Measurements from ENCODE around the gene MRPL49. TPM values are rescaled to one million over a fixed set of nuclear protein-coding genes. Genes with fewer than 3 reads are reported as not detected.

Gene MRPL49
- total and polyA plus RNA-seq, 2 of the 13 experiments (the other 11 are each of a cell fraction or from before 2014, with no cell fraction given) = 39.2 to 53.3 TPM

- TF ChIP-seq ZHX2 (IDR thresholded peaks at IDR 0.05; ENCODE audit: low read depth) = no peak
- no peak for TF ChIP-seq ZHX2 (CRISPR knock-in tag; IDR thresholded peaks at IDR 0.05; ENCODE audit: borderline replicate concordance)
- TF ChIP-seq ZNF282 (IDR thresholded peaks at IDR 0.05; ENCODE audit: partially characterized antibody) = no peak
- no peak; the same call in none of the 2 replicates for TF ChIP-seq ZNF574 (CRISPR knock-in tag; IDR thresholded peaks at IDR 0.05)
- no peak for TF ChIP-seq SCMH1 (CRISPR knock-in tag; IDR thresholded peaks at IDR 0.05; ENCODE audit: borderline replicate concordance)
- no peak for TF ChIP-seq ZKSCAN1 (IDR thresholded peaks at IDR 0.05; ENCODE audit: low read length)
- peak; percentile 49; the same call in 1 of the 2 replicates for TF ChIP-seq DMAP1 (CRISPR knock-in tag; IDR thresholded peaks at IDR 0.05)
- TF ChIP-seq E2F5 (CRISPR knock-in tag; conservative IDR thresholded peaks at IDR 0.05) = no peak
- TF ChIP-seq ZNF451 (CRISPR knock-in tag; IDR thresholded peaks at IDR 0.05) = no peak
- TF ChIP-seq IKZF4 (CRISPR knock-in tag; IDR thresholded peaks at IDR 0.05; ENCODE audit: borderline replicate concordance, low read depth, not compliant biosample characterization) = peak; percentile 79
- TF ChIP-seq ZNF710 (CRISPR knock-in tag; IDR thresholded peaks at IDR 0.05; ENCODE audit: borderline replicate concordance) = no peak
- no peak for TF ChIP-seq ZMAT5 (CRISPR knock-in tag; IDR thresholded peaks at IDR 0.05; ENCODE audit: borderline replicate concordance, low read depth)
- no peak for TF ChIP-seq JUN (CRISPR knock-in tag; IDR thresholded peaks at IDR 0.05)
- no peak for TF ChIP-seq ZNF616 (CRISPR knock-in tag; IDR thresholded peaks at IDR 0.05; ENCODE audit: low read depth)
- no peak for TF ChIP-seq ZSCAN9 (CRISPR knock-in tag; IDR thresholded peaks at IDR 0.05; ENCODE audit: borderline replicate concordance)
- TF ChIP-seq AGO2 (optimal IDR thresholded peaks at IDR 0.05; ENCODE audit: low read depth, low read length) = no peak
- no peak; the same call in 1 of the 2 replicates for TF ChIP-seq MEIS1 (CRISPR knock-in tag; IDR thresholded peaks at IDR 0.05; ENCODE audit: borderline replicate concordance)
- no peak for TF ChIP-seq ATM (IDR thresholded peaks at IDR 0.05; ENCODE audit: borderline replicate concordance)
Measured at GRCh38 chr11:65134952-65135632, 13.0 kb downstream of the MRPL49 start (continued).

Measured in HepG2 (cell line).